WTC11 (cell line): ENCODE results near the gene ARHGAP35. TPM values are rescaled to one million over a fixed set of nuclear protein-coding genes. Genes with fewer than 3 reads are reported as not detected.

Source experiments
- ATAC-seq: fragments of 200-7000 bp; cut with Tn5 transposase; 2 replicates; pipeline ENCODE4 v1.10.0; 2021; ENCODE audit warnings: mild to moderate bottlenecking, moderate library complexity
- CTCF ChIA-PET: fragments of 300-600 bp; sonication (Branson Sonifier 250); formaldehyde crosslinking; loops from one replicate; lab custom pipeline; 2021; ENCODE audit warnings: antibody characterized with exemption; lab: Charles Lee
- POLR2A ChIA-PET: fragments of 350-600 bp; sonication (Branson Sonifier 250); formaldehyde crosslinking; loops from one replicate; lab custom pipeline; 2021; ENCODE audit warnings: antibody characterized with exemption; lab: Charles Lee
- DNase-seq: peaks from one replicate; pipeline ENCODE4 v3.0.0; 2021; ENCODE audit warnings: low spot score
- H3K27ac Mint-ChIP-seq: 2 replicates; pipeline ENCODE4 v1.8.0; 2021; ENCODE audit warnings: mixed read lengths
- H3K27me3 Mint-ChIP-seq: 2 replicates; pipeline ENCODE4 v1.8.0; 2021; ENCODE audit warnings: low read depth, mild to moderate bottlenecking, moderate library complexity, mixed read lengths
- H3K36me3 Mint-ChIP-seq: 2 replicates; pipeline ENCODE4 v1.8.0; 2021; ENCODE audit warnings: mixed read lengths
- H3K4me1 Mint-ChIP-seq: 2 replicates; pipeline ENCODE4 v1.8.0; 2022; ENCODE audit warnings: mixed read lengths
- H3K4me3 Mint-ChIP-seq: 2 replicates; pipeline ENCODE4 v1.8.0; 2021; ENCODE audit warnings: mild to moderate bottlenecking, moderate library complexity, mixed read lengths
- H3K9me3 Mint-ChIP-seq: 2 replicates; pipeline ENCODE4 v1.8.0; 2021; ENCODE audit warnings: mixed read lengths
- ATF1 ChIP-seq: sonication (generic); formaldehyde crosslinking; IDR thresholded peaks from 2 replicates; pipeline ENCODE4 v1.8.1; 2023; ENCODE audit warnings: mild to moderate bottlenecking, moderate library complexity, missing genetic modification reagents
- ATF2 ChIP-seq: sonication (generic); formaldehyde crosslinking; IDR thresholded peaks from 2 replicates; pipeline ENCODE4 v1.8.1; 2022; ENCODE audit warnings: low read depth, missing genetic modification reagents, borderline replicate concordance
- E2F4 ChIP-seq: sonication (generic); formaldehyde crosslinking; IDR thresholded peaks from 2 replicates; pipeline ENCODE4 v1.8.1; 2022; ENCODE audit warnings: low read depth, mild to moderate bottlenecking, moderate library complexity, missing genetic modification reagents, borderline replicate concordance
- ELF4 ChIP-seq: sonication (generic); formaldehyde crosslinking; IDR thresholded peaks from 2 replicates; pipeline ENCODE4 v1.8.1; 2022; ENCODE audit warnings: low read depth, mild to moderate bottlenecking, moderate library complexity, missing genetic modification reagents
- FOXK1 ChIP-seq: sonication (generic); formaldehyde crosslinking; IDR thresholded peaks from 2 replicates; pipeline ENCODE4 v1.8.0; 2022; ENCODE audit warnings: mild to moderate bottlenecking, moderate library complexity, missing genetic modification reagents
- IRF2 ChIP-seq: sonication (generic); formaldehyde crosslinking; IDR thresholded peaks from 2 replicates; pipeline ENCODE4 v1.8.0; 2022; ENCODE audit warnings: low read depth, missing genetic modification reagents, borderline replicate concordance
- JAZF1 ChIP-seq: fragments of 250-450 bp; sonication (Bioruptor Pico); IDR thresholded peaks from 2 replicates; pipeline ENCODE4 v1.9.0; 2021; ENCODE audit warnings: moderate library complexity, mild to moderate bottlenecking, inconsistent platforms
- MLX ChIP-seq: sonication (generic); formaldehyde crosslinking; IDR thresholded peaks from 2 replicates; pipeline ENCODE4 v1.8.1; 2023; ENCODE audit warnings: mild to moderate bottlenecking, missing genetic modification reagents, moderate library complexity
- MYBL2 ChIP-seq: sonication (generic); formaldehyde crosslinking; IDR thresholded peaks from 2 replicates; pipeline ENCODE4 v1.8.1; 2023; ENCODE audit warnings: mild to moderate bottlenecking, moderate library complexity, missing genetic modification reagents
- NFYB ChIP-seq: sonication (generic); formaldehyde crosslinking; conservative IDR thresholded peaks from 2 replicates; pipeline ENCODE4 v1.8.0; 2022; ENCODE audit warnings: low read depth, missing genetic modification reagents
- NR1H2 ChIP-seq: sonication (generic); formaldehyde crosslinking; IDR thresholded peaks from 2 replicates; pipeline ENCODE4 v1.9.0; 2021; ENCODE audit warnings: mild to moderate bottlenecking, moderate library complexity, missing genetic modification reagents
- NR2C2 ChIP-seq: sonication (generic); formaldehyde crosslinking; IDR thresholded peaks from 2 replicates; pipeline ENCODE4 v1.8.0; 2022; ENCODE audit warnings: mild to moderate bottlenecking, missing genetic modification reagents
- RELA ChIP-seq: sonication (generic); formaldehyde crosslinking; IDR thresholded peaks from 2 replicates; pipeline ENCODE4 v1.8.1; 2022; ENCODE audit warnings: missing genetic modification reagents, mild to moderate bottlenecking, borderline replicate concordance
- SMAD4 ChIP-seq: sonication (generic); formaldehyde crosslinking; IDR thresholded peaks from 2 replicates; pipeline ENCODE4 v1.8.0; 2022; ENCODE audit warnings: mild to moderate bottlenecking, missing genetic modification reagents
- SOX15 ChIP-seq: fragments of 250-450 bp; sonication (Bioruptor Pico); IDR thresholded peaks from 2 replicates; pipeline ENCODE4 v1.9.0; 2021; ENCODE audit warnings: mild to moderate bottlenecking
- TCF7 ChIP-seq: sonication (generic); formaldehyde crosslinking; IDR thresholded peaks from 2 replicates; pipeline ENCODE4 v1.8.0; 2022; ENCODE audit warnings: mild to moderate bottlenecking, low read depth, missing genetic modification reagents, moderate library complexity
- USF1 ChIP-seq: sonication (generic); formaldehyde crosslinking; IDR thresholded peaks from 2 replicates; pipeline ENCODE4 v1.8.0; 2022; ENCODE audit warnings: mild to moderate bottlenecking, missing genetic modification reagents
- USF2 ChIP-seq: sonication (generic); formaldehyde crosslinking; IDR thresholded peaks from 2 replicates; pipeline ENCODE4 v1.8.1; 2023; ENCODE audit warnings: mild to moderate bottlenecking, missing genetic modification reagents, moderate library complexity
- ZBTB21 ChIP-seq: sonication (generic); formaldehyde crosslinking; IDR thresholded peaks from 2 replicates; pipeline ENCODE4 v1.8.1; 2023; ENCODE audit warnings: mild to moderate bottlenecking, missing genetic modification reagents, borderline replicate concordance
- ZMAT4 ChIP-seq: fragments of 250-450 bp; sonication (Bioruptor Pico); IDR thresholded peaks from 2 replicates; pipeline ENCODE4 v1.9.0; 2021; ENCODE audit warnings: mild to moderate bottlenecking
- ZNF121 ChIP-seq: sonication (generic); formaldehyde crosslinking; IDR thresholded peaks from 2 replicates; pipeline ENCODE4 v1.8.0; 2023; ENCODE audit warnings: missing genetic modification reagents
- ZNF317 ChIP-seq: sonication (generic); formaldehyde crosslinking; IDR thresholded peaks from 2 replicates; pipeline ENCODE4 v1.8.1; 2023; ENCODE audit warnings: low read depth, mild to moderate bottlenecking, moderate library complexity, missing genetic modification reagents, borderline replicate concordance
- ZNF416 ChIP-seq: fragments of 250-450 bp; sonication (Bioruptor Pico); IDR thresholded peaks from 2 replicates; pipeline ENCODE4 v1.9.0; 2021; ENCODE audit warnings: mild to moderate bottlenecking, inconsistent platforms
- total RNA-seq: library from RNA; stranded (reverse); gene quantifications from 3 replicates; pipeline ENCODE4 v1.2.3, GENCODE V29; 2021

Gene ARHGAP35
- total RNA-seq, 1 experiment from 2014 or later = 56.3 TPM

- no peak overlapping the region for H3K4me3 Mint-ChIP-seq
- DNase-seq = no peak
- no peak for TF ChIP-seq ZNF317
- no peak for TF ChIP-seq NR1H2 (CRISPR knock-in tag)
- no peak for TF ChIP-seq ZNF121 (CRISPR knock-in tag)
- POLR2A ChIA-PET = no interaction called here
- no peaks in the 10 kb centered on the region for H3K27me3 Mint-ChIP-seq
- peaks cover 12% of the 10 kb centered on the region for H3K4me1 Mint-ChIP-seq
- no peaks in the 10 kb centered on the region for H3K9me3 Mint-ChIP-seq
- ATAC-seq = no peak
- H3K27ac Mint-ChIP-seq = peak overlapping the region; percentile 71
- H3K36me3 Mint-ChIP-seq = peaks cover 28% of the 10 kb centered on the region
- CTCF ChIA-PET = no interaction called here
These were observed 13.3 kb upstream of the ARHGAP35 start for GRCh38 chr19:46847528-46847927.

GRCh38 chr19:46848389-46848788 lies 12.4 kb upstream of the ARHGAP35 start:
- H3K36me3 Mint-ChIP-seq = peaks cover 19% of the 10 kb centered on the region
- ATAC-seq (no peak), DNase-seq (no peak)
- H3K27me3 Mint-ChIP-seq = no peaks in the 10 kb centered on the region
- H3K9me3 Mint-ChIP-seq = no peaks in the 10 kb centered on the region
- TF ChIP-seq RELA (no peak), SMAD4 (no peak), USF2 (no peak), SOX15 (no peak), USF1 (CRISPR knock-in tag) (no peak), ATF1 (CRISPR knock-in tag) (no peak), TCF7 (CRISPR knock-in tag) (no peak), NFYB (CRISPR knock-in tag) (no peak), ZBTB21 (CRISPR knock-in tag) (no peak), E2F4 (CRISPR knock-in tag) (no peak), JAZF1 (CRISPR knock-in tag) (no peak), ELF4 (CRISPR knock-in tag) (no peak), MYBL2 (no peak), FOXK1 (CRISPR knock-in tag) (no peak), MLX (CRISPR knock-in tag) (no peak), NR2C2 (CRISPR knock-in tag) (no peak), ZMAT4 (CRISPR knock-in tag) (no peak), ZNF416 (CRISPR knock-in tag) (no peak), ATF2 (CRISPR knock-in tag) (no peak), IRF2 (CRISPR knock-in tag) (no peak)
- POLR2A ChIA-PET = no interaction called here
- CTCF ChIA-PET = no interaction called here
- peaks cover 12% of the 10 kb centered on the region for H3K4me1 Mint-ChIP-seq
- no peak overlapping the region for H3K27ac Mint-ChIP-seq
- H3K4me3 Mint-ChIP-seq = no peak overlapping the region
